Upper lobe of left lung (tissue), 4 donors: ENCODE results near the gene CNN3.

Source experiments
- CTCF ChIP-seq, 6 experiments: fragments of 450-650 bp in 4 of 6; fragments of 200-600 bp in 2 of 6; sonication (generic) in 2 of 6; IDR thresholded peaks; one replicate each; pipeline ENCODE4 v1.5.1; 2016 to 2019; ENCODE audit warnings: antibody characterized with exemption in 6 of 6
- POLR2A ChIP-seq, 4 donors: fragments of 450-650 bp; IDR thresholded peaks; one replicate each; pipeline ENCODE4 v1.5.1; 2016 to 2017; ENCODE audit warnings: antibody characterized with exemption in 4 of 4, mild to moderate bottlenecking in 2 of 4

DNA sequence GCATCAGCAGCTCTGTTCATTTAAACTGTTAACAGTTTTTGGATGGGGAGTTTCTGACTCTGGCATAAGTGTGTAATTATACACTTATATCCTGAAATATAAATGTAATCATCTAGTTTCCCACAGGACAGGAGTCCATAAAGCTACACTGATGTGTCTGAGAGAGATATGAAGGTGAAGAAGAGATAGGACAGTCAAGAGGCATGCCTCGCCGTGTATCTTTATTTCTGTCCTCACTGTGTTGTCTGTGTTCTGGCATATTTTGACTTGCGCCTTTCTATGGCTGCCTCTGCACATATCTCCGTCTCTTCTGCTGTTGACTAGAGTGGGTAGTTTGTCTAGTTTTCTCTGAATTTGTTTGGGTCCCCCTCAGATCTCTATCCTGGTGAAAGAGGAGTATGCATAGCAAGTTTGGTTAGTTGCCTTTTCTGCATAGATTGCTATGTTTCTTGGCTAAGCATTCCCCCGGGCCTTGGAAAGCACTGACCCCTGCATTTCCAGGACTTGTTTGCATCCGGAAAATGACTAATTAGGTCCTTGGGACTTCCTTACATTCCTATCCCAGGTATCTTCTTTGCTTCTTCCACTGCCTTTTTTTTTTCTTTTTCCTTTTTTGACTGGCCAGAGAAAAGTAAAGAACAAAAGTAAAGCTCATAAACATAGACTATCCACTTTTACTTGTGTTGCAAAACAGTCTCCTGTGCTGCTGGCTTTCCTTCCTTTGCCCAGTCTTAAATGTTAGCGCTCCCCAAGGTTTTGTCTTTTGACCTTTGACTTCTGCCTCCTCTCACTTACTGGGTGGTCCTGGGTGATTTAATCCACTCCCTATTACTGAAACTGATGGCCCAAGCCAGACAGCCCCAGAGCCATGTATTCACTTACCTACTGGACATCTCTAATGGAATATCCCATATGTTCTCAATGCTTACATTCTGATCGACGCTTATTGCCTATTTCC lies 27.6 kb upstream of the CNN3 start:
- TF ChIP-seq POLR2A (IDR thresholded peaks at IDR 0.05), result no peak
- TF ChIP-seq CTCF (IDR thresholded peaks at IDR 0.05), result no peak
